Adipocyte (in vitro differentiated cells): ENCODE data around the gene MX1.

ENCODE experiments used
- DNase-seq: peaks from one replicate; pipeline ENCODE4 v3.0.0-alpha.2; 2015; ENCODE audit warnings: low read depth
- H3K27me3 ChIP-seq: replicated peaks from 2 replicates; pipeline ENCODE4 v1.7.0; 2013; ENCODE audit warnings: mild to moderate bottlenecking, low read length, moderate library complexity; ENCODE audit not compliant: control insufficient read depth, insufficient read depth
- H3K36me3 ChIP-seq: 2 replicates; pipeline ENCODE4 v1.7.0; 2013; ENCODE audit warnings: low read length, mild to moderate bottlenecking, moderate library complexity; ENCODE audit not compliant: control insufficient read depth, insufficient read depth, severe bottlenecking
- H3K4me1 ChIP-seq: 2 replicates; pipeline ENCODE4 v1.7.0; 2013; ENCODE audit warnings: mild to moderate bottlenecking, low read length, moderate library complexity; ENCODE audit not compliant: control insufficient read depth, insufficient read depth
- H3K4me3 ChIP-seq: 2 replicates; pipeline ENCODE4 v1.7.0; 2013; ENCODE audit warnings: mild to moderate bottlenecking, low read length, moderate library complexity
- H3K9ac ChIP-seq: 2 replicates; pipeline ENCODE4 v1.7.0; 2013; ENCODE audit warnings: mild to moderate bottlenecking, low read length, moderate library complexity
- H3K9me3 ChIP-seq: 2 replicates; pipeline ENCODE4 v1.7.0; 2013; ENCODE audit warnings: mild to moderate bottlenecking, low read length, moderate library complexity; ENCODE audit not compliant: control insufficient read depth

Gene MX1

DNA sequence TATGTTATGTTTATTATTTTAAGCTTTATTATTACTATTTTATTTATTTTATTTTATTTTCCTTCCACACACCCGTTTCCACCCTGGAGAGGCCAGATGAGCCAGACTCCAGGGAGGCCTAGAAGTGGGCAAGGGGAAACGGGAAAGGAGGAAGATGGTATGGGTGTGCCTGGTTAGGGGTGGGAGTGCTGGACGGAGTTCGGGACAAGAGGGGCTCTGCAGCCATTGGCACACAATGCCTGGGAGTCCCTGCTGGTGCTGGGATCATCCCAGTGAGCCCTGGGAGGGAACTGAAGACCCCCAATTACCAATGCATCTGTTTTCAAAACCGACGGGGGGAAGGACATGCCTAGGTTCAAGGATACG is 468 bp upstream of the MX1 start:
- no peak for DNase-seq
- Histone ChIP-seq H3K27me3 (peaks cover 11% of the 10 kb centered on the region), H3K36me3 (no peaks in the 10 kb centered on the region), H3K9me3 (no peaks in the 10 kb centered on the region), H3K9ac (peak overlapping the region; percentile 75), H3K4me1 (peaks cover 10% of the 10 kb centered on the region), H3K4me3 (peak overlapping the region; percentile 86)

DNA sequence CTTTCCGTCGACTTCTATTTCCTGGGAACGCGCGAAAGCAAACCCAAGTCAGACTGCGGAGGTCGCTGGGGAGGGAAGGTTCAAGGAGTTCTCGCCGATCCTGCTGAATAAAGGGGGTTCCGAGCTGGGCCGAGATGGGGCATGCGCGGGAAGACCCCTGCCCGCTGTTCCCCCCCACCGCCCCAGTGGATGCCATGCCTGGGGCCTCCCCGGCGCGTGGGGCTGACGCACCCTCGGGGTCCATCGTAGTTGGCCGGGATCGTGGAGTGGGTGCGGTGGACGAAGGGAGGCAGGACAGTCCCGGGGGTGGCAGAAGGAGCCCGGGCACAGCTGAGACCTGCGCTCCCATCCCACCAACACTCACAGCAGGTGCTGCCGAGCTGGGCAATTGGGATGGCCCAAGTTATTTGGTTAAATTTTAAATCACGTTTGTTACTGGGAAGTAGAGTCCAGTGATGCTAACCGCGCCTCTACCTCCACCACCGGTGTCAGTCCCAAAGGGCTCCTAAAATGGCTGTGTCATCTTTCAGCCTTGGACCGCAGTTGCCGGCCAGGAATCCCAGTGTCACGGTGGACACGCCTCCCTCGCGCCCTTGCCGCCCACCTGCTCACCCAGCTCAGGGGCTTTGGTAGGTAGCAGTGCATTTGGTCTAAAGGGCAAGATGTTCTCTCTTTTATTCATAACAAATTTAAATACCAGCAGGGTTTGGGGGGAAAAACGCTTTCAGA is 801 bp downstream of the MX1 start:
- Histone ChIP-seq H3K9ac (peak overlapping the region; percentile 56), H3K9me3 (no peaks in the 10 kb centered on the region), H3K27me3 (peaks cover 11% of the 10 kb centered on the region), H3K4me1 (peaks cover 4% of the 10 kb centered on the region), H3K4me3 (peak overlapping the region; percentile 86), H3K36me3 (no peaks in the 10 kb centered on the region)
- DNase-seq: no peak

DNA sequence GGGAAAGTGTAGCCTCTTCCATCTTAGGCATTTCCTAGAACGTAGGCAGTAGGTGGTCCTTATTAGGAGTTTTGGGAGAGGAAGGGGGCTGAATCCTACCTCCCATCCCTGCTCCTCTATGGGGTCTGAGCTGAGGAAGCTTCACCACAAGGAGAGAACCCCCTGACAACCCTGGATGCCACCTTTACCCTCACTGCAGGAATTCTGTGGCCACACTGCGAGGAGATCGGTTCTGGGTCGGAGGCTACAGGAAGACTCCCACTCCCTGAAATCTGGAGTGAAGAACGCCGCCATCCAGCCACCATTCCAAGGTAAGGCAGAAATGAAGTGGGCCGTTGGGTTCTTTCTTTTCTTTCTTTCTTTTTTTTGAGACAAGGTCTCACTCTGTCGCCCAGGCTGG is 1.5 kb downstream of the MX1 start:
- no peak overlapping the region for H3K4me3 ChIP-seq
- H3K9ac ChIP-seq: no peak overlapping the region
- no peaks in the 10 kb centered on the region for H3K9me3 ChIP-seq
- peaks cover 4% of the 10 kb centered on the region for H3K4me1 ChIP-seq
- no peak for DNase-seq
- peaks cover 11% of the 10 kb centered on the region for H3K27me3 ChIP-seq
- no peaks in the 10 kb centered on the region for H3K36me3 ChIP-seq

DNA sequence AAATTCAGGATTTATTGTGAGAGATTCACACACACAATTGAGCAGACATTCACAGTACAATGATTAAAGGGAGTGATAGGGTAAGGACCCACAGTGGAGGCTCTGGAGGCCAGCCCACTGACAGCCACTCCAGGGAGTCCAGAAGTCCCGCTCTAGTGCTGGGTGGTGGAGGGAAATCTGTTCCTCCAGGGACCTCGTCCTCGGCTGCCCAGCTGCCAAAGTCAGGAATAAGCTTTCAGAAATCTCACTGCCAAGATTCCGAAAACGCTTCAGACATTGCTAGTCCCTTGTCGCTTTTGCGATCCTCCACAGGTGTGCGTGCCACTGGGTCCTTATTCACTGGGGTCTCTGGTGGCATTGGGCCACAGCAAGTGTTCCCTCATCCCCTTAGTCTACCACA is 2.3 kb downstream of the MX1 start:
- Histone ChIP-seq H3K4me3 (no peak overlapping the region), H3K27me3 (peaks cover 11% of the 10 kb centered on the region)
- DNase-seq: no peak

DNA sequence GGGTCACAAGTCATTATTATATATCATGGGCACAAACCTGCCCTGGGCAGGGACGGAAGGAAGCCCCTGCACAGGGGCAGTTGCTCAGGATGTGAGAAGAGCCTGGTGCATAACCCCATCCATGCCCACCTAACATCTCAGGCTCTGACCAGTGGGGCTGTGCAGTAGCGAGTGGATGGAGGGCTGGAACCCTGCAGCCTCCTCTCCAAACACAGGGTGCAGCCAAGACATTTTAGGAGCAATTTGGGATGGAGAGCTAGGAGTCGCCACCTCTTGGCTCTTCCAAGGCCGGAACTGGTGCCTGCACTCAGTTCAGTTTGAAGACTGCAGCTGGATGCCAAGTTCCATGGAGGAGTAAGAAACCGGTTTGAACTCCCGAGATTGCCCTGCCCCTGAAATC is 2.8 kb downstream of the MX1 start:
- H3K4me1 ChIP-seq: peaks cover 4% of the 10 kb centered on the region

More for the DNA sequence above, 2.3 kb downstream of the MX1 start:
- Histone ChIP-seq H3K36me3 (no peaks in the 10 kb centered on the region), H3K4me1 (peaks cover 4% of the 10 kb centered on the region), H3K9ac (no peak overlapping the region), H3K9me3 (no peaks in the 10 kb centered on the region)

DNA sequence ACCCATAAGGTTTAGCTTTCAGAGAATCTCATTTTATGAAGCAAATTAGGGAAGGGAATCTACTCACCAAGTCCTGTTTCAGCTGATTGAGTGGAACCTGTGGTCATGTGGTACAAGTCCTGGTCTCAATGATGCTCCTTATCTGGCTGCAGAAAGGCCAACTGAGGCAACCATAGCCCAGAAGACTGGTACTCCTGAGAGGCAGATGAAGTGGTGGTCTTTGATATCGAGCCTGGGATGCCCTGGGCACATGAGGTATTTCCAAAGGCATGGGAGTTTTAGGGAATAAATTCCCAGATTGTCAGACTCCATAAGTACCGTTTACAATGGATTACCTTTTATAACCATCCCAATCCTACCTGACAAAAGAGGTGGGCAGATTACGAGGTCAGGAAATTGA is 3.3 kb downstream of the MX1 start:
- Histone ChIP-seq H3K36me3 (no peaks in the 10 kb centered on the region), H3K4me1 (peaks cover 4% of the 10 kb centered on the region), H3K9ac (no peak overlapping the region), H3K27me3 (peaks cover 11% of the 10 kb centered on the region), H3K4me3 (no peak overlapping the region), H3K9me3 (no peaks in the 10 kb centered on the region)
- DNase-seq: no peak

More for the DNA sequence above, 2.8 kb downstream of the MX1 start:
- no peaks in the 10 kb centered on the region for H3K36me3 ChIP-seq
- H3K27me3 ChIP-seq: peaks cover 11% of the 10 kb centered on the region
- no peak overlapping the region for H3K4me3 ChIP-seq
- DNase-seq: no peak
- no peak overlapping the region for H3K9ac ChIP-seq
- H3K9me3 ChIP-seq: no peaks in the 10 kb centered on the region

DNA sequence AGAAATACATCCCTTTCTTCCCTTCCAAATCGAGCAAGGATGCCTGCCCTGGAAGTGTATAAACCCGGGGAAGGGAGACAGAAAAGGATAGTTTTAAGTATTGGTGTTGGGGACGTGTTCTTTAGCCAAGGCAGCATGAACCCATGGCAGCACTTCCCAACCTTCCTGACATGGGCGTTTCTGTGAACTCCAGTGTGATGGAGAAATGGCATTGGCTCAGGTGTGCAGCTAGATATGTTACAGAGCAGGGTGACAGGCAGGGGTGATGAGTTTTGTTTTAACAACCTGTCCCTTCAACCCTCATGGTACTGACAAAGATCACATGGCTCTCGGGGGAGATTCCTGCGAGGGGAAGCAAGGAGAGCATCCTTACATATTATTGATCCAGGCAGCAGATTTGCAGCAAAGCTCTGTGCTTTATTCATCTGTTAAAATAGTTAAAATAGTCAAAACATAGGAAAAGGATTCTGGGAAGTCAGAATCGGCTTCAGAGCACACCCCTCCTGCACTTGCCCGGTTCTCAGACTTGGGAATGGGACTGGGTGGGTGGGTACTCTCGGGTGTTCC is 4.0 kb downstream of the MX1 start:
- no peaks in the 10 kb centered on the region for H3K36me3 ChIP-seq
- peaks cover 11% of the 10 kb centered on the region for H3K27me3 ChIP-seq
- H3K9me3 ChIP-seq: peaks cover 7% of the 10 kb centered on the region
- no peak overlapping the region for H3K9ac ChIP-seq
- no peak overlapping the region for H3K4me3 ChIP-seq
- DNase-seq: no peak
- peaks cover 4% of the 10 kb centered on the region for H3K4me1 ChIP-seq

DNA sequence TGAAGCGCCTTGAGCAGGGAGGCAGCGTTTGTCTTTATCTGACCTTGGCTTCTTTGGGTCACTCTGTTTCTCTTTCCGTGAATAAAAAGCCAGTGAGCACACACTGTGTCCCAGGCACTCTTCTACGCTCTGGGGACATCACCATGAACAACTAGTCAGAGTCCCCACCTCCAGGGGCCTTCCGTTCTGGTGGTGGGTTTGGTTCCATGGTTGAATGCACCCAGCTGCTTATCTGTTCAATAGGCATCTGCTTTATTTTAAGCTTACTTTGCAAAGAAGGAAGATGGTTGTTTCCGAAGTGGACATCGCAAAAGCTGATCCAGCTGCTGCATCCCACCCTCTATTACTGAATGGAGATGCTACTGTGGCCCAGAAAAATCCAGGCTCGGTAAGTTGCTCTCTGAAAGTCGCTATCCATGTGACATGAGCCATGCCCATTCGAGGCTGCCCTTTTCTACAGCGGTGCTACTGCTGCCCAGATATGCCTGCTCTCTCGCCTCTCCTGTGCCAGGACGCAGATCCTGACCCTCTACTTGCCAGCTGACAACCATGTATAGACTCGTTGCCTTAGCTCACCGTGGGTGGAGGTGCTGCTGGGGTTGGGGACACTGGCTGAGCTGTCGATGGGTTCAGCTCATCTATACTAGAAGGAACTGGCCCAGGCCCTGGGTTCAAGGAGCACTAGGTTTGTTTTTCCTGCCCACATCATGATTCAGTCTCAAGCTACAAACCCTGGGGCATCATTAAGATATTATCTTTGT is 5.9 kb downstream of the MX1 start:
- H3K9me3 ChIP-seq: peaks cover 8% of the 10 kb centered on the region
- H3K9ac ChIP-seq: no peak overlapping the region
- peaks cover 10% of the 10 kb centered on the region for H3K36me3 ChIP-seq
- no peak for DNase-seq
- no peak overlapping the region for H3K4me3 ChIP-seq
- no peaks in the 10 kb centered on the region for H3K4me1 ChIP-seq
- peaks cover 7% of the 10 kb centered on the region for H3K27me3 ChIP-seq

DNA sequence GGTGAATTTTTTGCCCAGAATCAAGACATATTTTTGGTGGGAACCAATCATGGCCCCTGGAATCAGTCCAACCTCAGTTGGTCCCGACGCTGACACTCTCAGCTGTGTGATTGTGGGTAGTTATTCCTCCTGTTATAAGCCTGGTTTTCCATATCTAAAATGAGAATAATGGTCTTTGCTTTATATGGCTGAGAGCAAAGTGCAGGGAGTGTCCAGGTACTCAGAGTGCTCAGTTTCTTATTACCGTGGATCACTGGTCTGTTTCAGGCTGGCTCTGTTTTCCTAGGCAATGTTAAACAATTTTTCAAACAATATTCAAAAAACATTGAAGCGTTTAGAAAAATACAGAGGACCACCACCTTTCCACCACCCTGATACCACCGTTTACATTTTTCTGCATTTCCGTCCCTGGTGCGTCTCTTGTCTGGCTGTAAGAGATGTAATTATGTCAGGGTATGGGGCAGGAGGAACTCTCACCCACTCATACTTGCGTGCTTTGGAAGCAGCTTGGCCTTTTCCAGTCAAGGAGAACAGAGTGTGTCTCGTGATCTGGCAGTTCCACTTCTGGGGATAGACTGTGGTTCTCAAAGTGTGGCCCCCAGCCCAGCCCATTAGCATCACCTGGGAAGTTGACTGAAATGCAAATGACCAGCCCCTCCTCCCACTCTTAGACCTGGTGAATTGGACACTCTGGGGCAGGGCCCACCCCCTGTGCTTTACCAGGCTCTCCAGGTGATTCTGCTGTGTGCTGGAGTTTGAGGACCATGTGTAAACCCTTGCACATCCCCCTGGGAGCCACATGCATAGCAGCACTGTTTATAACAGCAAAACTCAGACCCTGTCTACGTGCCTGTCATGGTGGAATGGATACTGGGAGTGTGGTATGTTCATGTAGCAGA is 6.8 kb downstream of the MX1 start:
- peaks cover 8% of the 10 kb centered on the region for H3K9me3 ChIP-seq
- H3K27me3 ChIP-seq: no peaks in the 10 kb centered on the region

DNA sequence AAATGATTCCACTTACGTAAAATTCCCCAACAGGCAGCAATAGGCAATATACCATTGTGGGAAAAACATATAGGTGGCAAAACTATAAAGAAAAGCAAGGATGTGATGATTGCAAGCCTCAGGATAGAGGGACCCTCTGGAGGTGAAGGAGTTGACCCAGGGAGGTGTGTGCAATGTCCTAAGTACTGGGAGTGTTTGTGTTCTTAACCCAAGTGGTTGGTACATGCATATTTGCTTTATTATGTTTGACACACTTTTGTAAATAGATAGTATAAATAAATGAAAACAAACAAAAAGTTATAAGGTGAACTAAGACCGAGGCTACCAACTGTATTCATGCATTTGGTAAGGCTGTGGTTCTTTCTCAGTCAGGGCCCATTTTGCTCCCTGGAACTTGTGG is 7.5 kb downstream of the MX1 start:
- DNase-seq: no peak
- Histone ChIP-seq H3K4me3 (no peak overlapping the region), H3K27me3 (no peaks in the 10 kb centered on the region), H3K4me1 (no peaks in the 10 kb centered on the region), H3K36me3 (peaks cover 10% of the 10 kb centered on the region), H3K9me3 (peaks cover 8% of the 10 kb centered on the region), H3K9ac (no peak overlapping the region)

More for the DNA sequence above, 6.8 kb downstream of the MX1 start:
- Histone ChIP-seq H3K4me3 (no peak overlapping the region), H3K4me1 (no peaks in the 10 kb centered on the region), H3K9ac (no peak overlapping the region), H3K36me3 (peaks cover 10% of the 10 kb centered on the region)
- no peak for DNase-seq

DNA sequence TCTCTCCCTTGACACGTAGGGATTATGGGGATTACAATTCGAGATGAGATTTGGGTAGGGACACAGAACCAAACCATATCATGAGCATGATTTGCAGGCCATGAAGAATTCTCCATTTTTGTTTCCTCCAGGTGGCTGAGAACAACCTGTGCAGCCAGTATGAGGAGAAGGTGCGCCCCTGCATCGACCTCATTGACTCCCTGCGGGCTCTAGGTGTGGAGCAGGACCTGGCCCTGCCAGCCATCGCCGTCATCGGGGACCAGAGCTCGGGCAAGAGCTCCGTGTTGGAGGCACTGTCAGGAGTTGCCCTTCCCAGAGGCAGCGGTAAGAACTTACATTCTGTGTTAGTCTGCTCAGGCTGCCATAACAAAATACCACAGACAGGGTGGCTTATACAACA is 9.7 kb downstream of the MX1 start:
- Histone ChIP-seq H3K4me3 (no peak overlapping the region), H3K27me3 (no peaks in the 10 kb centered on the region), H3K9ac (no peak overlapping the region)

More for the DNA sequence above, 9.7 kb downstream of the MX1 start:
- Histone ChIP-seq H3K9me3 (peaks cover 8% of the 10 kb centered on the region), H3K36me3 (peaks cover 10% of the 10 kb centered on the region), H3K4me1 (no peaks in the 10 kb centered on the region)
- no peak for DNase-seq
